Activated naive CD8-positive, alpha-beta T cell (primary cell): ENCODE measurements around the gene RNLS.

Experiments
- H3K27ac Mint-ChIP-seq: one replicate; pipeline ENCODE4 v1.8.0; 2021; ENCODE audit warnings: mixed read lengths
- H3K27me3 Mint-ChIP-seq: one replicate; pipeline ENCODE4 v1.8.0; 2021; ENCODE audit warnings: mixed read lengths
- H3K36me3 Mint-ChIP-seq: one replicate; pipeline ENCODE4 v1.8.0; 2021; ENCODE audit warnings: mixed read lengths
- H3K4me1 Mint-ChIP-seq: one replicate; pipeline ENCODE4 v1.8.0; 2021; ENCODE audit warnings: low read depth, mixed read lengths
- H3K4me3 Mint-ChIP-seq: one replicate; pipeline ENCODE4 v1.8.0; 2021; ENCODE audit warnings: mild to moderate bottlenecking, mixed read lengths
- H3K9me3 Mint-ChIP-seq: one replicate; pipeline ENCODE4 v1.8.0; 2021; ENCODE audit warnings: low read depth, mixed read lengths

The RNLS gene

DNA sequence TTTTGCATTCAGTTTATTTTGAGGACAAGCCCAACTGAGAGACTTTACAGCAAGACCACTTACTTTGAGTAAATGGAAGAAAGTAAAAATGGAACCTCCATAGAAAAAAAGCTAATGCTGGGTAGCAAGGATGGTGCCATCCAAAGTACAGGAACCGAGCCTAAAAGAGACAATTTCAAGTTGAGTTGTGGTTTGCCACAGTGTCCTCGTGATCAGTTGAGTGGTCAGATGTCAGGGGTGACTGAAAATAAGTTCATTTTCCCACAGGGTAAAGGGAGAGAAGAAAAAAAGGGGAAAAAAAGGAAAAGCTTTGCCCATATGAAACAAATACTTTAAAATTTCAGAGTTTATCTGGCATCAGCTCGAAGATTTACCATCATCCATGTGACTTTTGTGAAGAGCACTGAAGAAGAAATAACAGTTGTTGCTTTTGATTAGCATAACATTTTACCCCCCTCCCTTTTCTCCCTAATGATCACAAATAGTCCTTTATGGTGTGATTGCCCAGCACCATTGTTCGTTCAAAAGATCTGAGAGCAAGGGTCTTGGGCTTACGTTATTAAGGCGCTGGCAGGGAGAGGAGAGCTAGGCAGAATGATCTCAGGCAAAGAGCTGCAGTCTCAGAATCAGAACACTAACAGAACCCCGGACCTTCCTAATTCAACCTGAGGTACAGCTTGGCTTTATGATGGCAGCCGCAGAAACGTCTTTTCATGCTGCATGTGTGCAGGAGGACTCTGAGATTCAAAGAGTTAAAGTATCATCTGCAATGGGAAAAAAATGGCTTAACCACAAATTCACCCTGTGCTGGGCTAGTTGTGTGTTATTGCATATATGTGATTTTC lies 338.1 kb downstream of the RNLS start:
- Mint-ChIP-seq H3K9me3 (no peaks in the 10 kb centered on the region), H3K27me3 (no peaks in the 10 kb centered on the region), H3K36me3 (no peaks in the 10 kb centered on the region), H3K27ac (no peak overlapping the region), H3K4me1 (peaks cover 11% of the 10 kb centered on the region), H3K4me3 (no peak overlapping the region)

DNA sequence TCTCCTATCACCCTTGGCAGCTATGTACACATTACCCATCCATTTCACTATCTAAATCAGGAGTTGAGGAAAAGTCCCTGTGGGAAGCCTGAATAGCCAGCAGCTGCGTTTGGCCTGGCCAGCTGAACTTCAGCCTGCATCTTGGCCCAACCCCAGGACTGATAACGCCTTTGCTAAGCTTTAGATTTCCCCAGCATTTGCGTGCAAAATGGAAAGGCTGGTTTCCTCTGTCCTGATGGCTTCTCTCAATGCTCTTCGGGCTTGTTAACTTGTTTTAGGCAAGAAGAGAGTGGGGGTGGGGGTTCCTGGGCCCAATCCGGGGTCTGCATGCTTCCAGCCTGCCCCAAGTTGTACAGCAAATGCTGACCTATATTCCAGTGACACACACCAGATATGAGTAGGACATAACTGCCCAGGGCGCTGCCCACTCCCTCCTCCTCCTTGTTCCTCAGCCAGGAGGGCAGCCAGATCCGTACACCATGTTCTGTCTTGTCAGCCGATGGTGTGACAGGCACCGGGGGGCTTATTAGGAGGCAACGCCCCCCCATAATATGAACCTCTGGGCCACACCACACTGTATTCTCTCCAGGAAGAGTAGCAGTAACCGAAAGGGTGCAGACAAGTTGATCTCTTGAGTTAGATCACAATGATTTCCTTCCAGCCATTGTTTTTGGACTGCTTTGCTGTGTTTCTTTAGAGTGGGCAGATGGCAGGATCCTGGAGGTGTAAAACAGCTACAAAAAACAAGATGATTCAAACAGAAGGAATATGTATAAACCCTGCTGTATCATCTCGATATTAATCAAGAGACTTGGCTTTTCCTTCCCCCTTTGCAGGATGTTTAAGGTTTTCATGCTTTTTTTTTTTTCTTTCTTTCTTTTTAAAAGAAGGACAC lies 339.0 kb downstream of the RNLS start:
- H3K36me3 Mint-ChIP-seq: no peaks in the 10 kb centered on the region
- H3K9me3 Mint-ChIP-seq: no peaks in the 10 kb centered on the region
- no peak overlapping the region for H3K4me3 Mint-ChIP-seq
- H3K4me1 Mint-ChIP-seq: peaks cover 11% of the 10 kb centered on the region
- H3K27me3 Mint-ChIP-seq: no peaks in the 10 kb centered on the region
- H3K27ac Mint-ChIP-seq: no peak overlapping the region

DNA sequence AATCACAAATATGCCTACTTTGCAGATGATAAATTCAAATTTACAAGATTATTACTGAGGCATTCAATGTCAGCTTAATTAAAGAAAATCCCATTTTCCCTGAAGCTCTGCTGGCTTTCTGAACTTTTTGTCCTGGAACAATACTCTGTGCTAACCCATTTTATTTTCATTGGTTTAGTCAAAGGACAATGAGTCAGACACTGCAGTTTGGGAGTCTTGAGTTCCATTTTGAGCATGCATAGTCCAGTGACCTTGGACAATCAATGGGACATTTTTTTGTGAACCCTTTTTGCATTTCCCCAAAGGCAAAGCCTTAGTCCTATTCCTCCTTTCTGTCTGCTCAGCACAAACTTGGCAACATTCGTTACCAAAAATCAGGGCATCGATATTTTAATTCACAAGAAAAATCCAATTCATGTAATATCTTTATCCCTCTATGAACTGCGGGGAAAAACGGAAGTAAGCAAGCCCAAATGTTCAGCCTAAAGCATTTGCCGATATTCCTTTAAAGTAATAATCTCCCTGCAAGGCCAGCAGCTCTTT lies 339.8 kb downstream of the RNLS start:
- Mint-ChIP-seq H3K27ac (no peak overlapping the region), H3K9me3 (no peaks in the 10 kb centered on the region)

DNA sequence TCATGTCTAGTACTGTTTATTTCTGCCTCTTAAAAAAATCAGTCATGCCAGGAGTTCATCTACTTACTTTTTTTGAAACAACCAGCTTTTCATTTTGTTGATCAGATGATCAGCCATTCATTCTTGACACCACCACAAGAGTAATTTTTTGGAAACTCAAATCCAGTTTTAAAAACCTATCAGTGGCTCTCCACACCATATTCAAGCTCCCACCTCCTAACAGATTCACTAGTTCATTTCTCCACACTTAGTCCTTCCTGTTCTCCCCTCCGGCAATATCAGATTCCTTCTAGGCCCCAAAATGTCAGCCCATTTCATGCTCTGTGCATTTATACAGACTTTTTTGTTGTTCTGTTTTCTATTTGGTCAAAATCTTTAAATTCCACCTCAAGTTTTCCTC lies 341.6 kb downstream of the RNLS start:
- no peaks in the 10 kb centered on the region for H3K27me3 Mint-ChIP-seq
- H3K27ac Mint-ChIP-seq: no peak overlapping the region
- no peaks in the 10 kb centered on the region for H3K9me3 Mint-ChIP-seq
- H3K36me3 Mint-ChIP-seq: no peaks in the 10 kb centered on the region
- H3K4me1 Mint-ChIP-seq: peaks cover 12% of the 10 kb centered on the region
- no peak overlapping the region for H3K4me3 Mint-ChIP-seq

More for the DNA sequence above, 339.8 kb downstream of the RNLS start:
- Mint-ChIP-seq H3K4me3 (no peak overlapping the region), H3K36me3 (no peaks in the 10 kb centered on the region), H3K4me1 (peaks cover 11% of the 10 kb centered on the region), H3K27me3 (no peaks in the 10 kb centered on the region)

DNA sequence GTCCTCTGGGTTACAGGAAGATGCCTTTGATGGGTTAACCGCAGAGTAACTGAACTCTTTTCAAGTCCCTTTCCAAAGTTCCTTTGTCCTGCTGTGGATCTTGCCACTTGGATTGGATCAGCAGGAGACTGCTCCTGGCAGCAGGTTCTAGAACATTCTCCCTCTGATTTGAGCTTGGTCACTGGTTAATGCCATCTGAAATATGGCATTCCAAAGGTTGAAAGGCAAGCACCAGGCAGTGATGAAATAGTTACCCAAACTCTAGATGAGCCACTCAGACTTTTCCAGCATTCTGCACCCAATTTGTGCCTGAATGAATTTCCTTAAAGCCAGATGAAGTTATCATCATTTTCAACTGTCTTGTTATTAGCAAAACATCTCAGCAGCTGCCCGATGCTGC lies 343.9 kb downstream of the RNLS start:
- Mint-ChIP-seq H3K36me3 (no peaks in the 10 kb centered on the region), H3K27ac (no peak overlapping the region), H3K9me3 (no peaks in the 10 kb centered on the region), H3K27me3 (no peaks in the 10 kb centered on the region), H3K4me3 (no peak overlapping the region), H3K4me1 (peaks cover 8% of the 10 kb centered on the region)

DNA sequence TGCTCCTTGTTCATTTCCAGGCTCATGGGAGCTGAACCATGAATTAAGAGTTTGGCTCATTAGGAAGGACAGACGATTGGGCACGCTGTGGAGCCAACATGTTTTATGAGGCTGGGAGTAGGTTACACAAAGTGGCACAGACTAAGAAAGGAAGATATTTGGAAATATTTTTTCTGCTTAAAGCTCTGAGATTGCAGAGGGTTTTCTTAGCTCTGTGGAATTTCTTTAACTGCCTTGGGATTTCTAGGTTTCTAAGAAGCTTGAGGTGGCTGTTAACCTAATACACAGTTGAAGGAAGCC lies 344.6 kb downstream of the RNLS start:
- Mint-ChIP-seq H3K27me3 (no peaks in the 10 kb centered on the region), H3K9me3 (no peaks in the 10 kb centered on the region), H3K36me3 (no peaks in the 10 kb centered on the region), H3K4me3 (no peak overlapping the region), H3K27ac (no peak overlapping the region), H3K4me1 (peaks cover 8% of the 10 kb centered on the region)

DNA sequence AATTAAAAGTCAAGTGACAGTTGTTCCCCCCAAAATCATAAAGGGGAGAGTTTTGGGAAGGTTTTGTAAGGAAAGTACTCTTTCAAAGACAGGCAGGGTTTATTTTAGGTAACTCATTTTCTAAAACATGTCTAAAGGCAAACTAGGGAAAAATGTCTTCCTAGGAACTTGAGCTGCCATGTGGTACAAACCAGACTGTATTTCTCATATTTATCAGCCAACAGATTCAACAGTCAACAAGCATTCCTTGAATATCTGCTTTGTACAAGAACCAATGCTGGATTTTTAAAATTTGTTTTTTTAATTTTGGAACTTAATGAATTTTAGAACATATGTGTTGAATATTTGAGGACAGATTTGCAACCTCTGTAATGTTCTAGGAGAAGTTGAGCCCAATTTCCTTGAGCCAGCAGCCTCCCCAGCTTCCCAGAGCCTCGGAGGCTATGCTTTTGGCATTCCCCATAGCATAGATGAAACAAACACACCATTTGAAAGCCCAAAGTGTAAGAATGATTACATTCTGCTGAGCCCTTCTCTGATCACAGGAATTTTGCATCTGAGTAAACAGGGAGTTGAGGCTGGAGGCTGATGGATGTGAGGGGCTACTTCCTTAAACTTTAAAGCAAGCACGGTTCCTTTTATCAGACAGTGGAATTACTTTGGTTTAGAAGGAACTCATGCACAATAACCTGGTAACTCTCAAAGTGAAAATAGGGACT lies 345.1 kb downstream of the RNLS start:
- Mint-ChIP-seq H3K36me3 (no peaks in the 10 kb centered on the region), H3K27me3 (no peaks in the 10 kb centered on the region), H3K4me1 (peaks cover 8% of the 10 kb centered on the region), H3K9me3 (no peaks in the 10 kb centered on the region), H3K4me3 (no peak overlapping the region), H3K27ac (no peak overlapping the region)

DNA sequence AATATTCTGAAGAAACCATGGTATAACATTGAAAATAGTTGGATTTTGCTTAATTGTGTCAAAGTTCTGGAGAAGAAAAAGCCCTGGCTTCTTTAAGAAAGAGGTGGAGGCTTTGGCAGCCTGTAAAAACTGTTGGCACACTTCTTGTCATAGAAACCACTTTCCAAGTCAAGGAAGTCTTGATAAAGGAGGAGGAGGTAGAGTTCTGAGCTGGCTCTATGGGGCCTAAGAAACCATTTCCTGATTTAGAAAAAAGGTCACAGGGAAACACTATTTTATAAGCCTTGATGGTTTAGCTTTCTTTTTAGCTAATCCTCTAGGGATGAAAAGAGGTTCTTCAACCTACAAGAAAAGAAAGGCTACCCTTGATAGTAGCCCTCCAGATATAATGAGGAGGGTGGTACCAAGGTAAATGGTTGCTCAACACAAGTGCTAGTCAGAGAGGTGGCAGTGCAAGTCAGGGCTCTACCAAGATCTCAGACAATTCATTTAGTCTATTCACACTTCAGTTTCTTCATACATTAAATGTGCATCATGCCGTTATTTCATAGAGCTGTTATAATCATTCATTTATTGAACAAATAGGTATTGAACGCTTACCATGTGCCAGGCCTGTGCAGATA lies 346.9 kb downstream of the RNLS start:
- Mint-ChIP-seq H3K27me3 (no peaks in the 10 kb centered on the region), H3K27ac (no peak overlapping the region)

DNA sequence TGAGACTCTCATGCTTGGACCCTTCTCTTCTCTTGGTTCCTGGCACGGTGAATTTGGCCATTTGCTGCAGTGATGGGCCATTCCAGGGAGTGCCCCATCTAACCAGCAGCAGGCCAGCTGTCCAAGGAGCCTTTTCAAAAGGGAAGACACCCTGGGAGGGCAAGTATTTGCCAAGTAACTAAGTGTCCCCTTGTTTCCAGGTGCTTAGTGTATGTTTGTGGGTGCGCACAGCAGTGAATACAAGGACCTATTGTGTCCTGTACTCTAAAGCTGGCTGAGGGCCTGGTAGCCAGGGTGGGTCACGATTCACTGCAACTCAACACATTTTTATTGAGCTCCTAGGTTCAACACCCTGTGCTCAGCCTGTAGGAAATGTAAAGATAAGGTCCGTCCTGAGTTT lies 348.8 kb downstream of the RNLS start:
- no peak overlapping the region for H3K27ac Mint-ChIP-seq
- no peak overlapping the region for H3K4me3 Mint-ChIP-seq
- H3K9me3 Mint-ChIP-seq: peaks cover 4% of the 10 kb centered on the region
- H3K36me3 Mint-ChIP-seq: peaks cover 4% of the 10 kb centered on the region
- peaks cover 8% of the 10 kb centered on the region for H3K4me1 Mint-ChIP-seq
- H3K27me3 Mint-ChIP-seq: no peaks in the 10 kb centered on the region

More for the DNA sequence above, 346.9 kb downstream of the RNLS start:
- H3K4me3 Mint-ChIP-seq: no peak overlapping the region
- no peaks in the 10 kb centered on the region for H3K36me3 Mint-ChIP-seq
- H3K9me3 Mint-ChIP-seq: no peaks in the 10 kb centered on the region
- peaks cover 8% of the 10 kb centered on the region for H3K4me1 Mint-ChIP-seq

DNA sequence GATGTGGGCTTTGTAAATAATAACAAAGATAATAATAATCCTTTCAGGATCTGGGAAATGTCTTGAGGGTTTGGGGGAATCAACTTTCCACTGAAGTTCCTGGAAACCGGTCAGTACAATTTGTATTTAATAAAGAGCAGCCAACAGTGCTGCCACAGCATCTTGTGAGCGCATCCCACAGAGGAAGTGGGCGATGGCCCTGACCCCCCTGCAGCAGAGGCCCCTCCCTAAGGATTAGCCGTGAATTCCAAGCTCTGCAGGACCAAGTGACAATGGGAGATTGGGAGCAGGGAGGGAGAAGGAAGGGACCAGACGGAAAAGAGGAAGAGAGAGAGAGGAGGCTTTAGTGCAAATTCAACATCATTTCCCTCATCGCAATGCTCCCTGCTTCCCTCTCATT lies 349.2 kb downstream of the RNLS start:
- H3K4me3 Mint-ChIP-seq: no peak overlapping the region
- no peak overlapping the region for H3K27ac Mint-ChIP-seq
- H3K36me3 Mint-ChIP-seq: peaks cover 4% of the 10 kb centered on the region
- peaks cover 8% of the 10 kb centered on the region for H3K4me1 Mint-ChIP-seq
- peaks cover 4% of the 10 kb centered on the region for H3K9me3 Mint-ChIP-seq
- no peaks in the 10 kb centered on the region for H3K27me3 Mint-ChIP-seq

DNA sequence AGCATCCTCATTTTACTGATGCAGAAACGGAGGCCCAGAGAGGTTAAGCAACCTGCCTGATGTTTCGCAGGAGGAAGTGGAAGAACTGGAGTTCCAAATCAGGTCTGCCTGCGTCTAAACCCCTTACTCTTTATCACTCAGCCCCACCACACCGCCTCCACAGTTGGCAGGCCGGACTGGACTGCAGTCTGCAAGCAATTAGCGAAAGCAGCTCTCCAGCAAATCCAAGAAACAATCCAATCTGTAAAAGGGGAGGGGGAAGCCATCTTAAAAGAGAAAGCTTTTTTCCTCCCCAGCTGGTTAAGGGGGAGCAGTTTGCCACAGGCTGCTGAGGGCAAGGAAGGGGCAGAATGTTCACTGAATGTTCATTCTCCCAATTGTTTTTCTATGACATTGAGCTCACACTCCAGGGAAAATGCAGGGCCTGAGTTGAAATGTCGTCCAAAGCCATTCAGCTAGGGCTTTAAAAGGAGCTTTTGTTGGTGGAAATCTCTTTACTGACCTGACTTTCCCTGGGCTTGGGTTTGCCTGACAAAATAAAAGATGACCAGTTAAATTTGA lies 350.1 kb downstream of the RNLS start:
- no peak overlapping the region for H3K4me3 Mint-ChIP-seq
- H3K4me1 Mint-ChIP-seq: peaks cover 8% of the 10 kb centered on the region
- no peak overlapping the region for H3K27ac Mint-ChIP-seq
- H3K36me3 Mint-ChIP-seq: peaks cover 4% of the 10 kb centered on the region
- H3K9me3 Mint-ChIP-seq: peaks cover 4% of the 10 kb centered on the region
- no peaks in the 10 kb centered on the region for H3K27me3 Mint-ChIP-seq

DNA sequence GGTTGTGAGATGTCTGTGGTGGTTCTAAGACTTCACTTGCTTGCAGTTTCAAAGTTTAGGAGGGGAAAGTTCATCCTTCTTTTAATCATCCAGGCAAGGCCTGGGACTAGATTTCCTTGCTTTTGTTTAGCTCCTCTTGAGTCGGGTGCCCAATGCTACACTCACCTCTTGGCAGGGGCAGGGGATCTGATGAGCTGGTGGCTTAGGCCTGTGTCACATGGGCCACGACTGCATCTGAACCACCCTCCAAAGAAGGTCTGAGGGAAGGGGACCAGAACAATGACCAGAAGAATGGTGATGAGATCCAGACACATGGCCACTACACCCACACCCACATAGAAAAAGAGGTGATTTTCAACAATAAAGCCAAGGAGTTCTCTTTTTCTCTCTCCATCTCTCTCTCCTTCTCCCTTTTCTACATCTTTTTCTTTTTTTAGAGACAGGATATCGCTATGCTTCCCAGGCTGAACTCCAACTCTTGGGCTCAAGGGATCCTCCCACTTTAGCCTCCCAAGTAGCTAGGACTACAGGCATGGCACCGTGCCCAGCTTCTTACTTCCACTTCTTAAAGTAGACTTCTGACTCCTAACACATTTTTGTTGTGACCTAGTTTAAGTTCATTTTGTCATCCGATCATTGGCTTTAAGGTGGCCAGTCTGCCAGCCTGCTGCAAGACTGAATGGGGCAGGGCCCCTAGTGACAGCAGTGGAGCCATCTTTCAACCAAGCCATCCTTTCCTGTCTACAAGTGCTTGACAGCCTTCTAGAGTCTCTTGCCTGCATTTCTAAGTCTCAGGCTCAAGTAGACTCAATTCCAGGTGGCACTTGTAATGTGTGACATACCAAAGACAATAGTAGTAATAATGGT lies 350.9 kb downstream of the RNLS start:
- Mint-ChIP-seq H3K9me3 (peaks cover 4% of the 10 kb centered on the region), H3K27ac (no peak overlapping the region), H3K27me3 (no peaks in the 10 kb centered on the region)

DNA sequence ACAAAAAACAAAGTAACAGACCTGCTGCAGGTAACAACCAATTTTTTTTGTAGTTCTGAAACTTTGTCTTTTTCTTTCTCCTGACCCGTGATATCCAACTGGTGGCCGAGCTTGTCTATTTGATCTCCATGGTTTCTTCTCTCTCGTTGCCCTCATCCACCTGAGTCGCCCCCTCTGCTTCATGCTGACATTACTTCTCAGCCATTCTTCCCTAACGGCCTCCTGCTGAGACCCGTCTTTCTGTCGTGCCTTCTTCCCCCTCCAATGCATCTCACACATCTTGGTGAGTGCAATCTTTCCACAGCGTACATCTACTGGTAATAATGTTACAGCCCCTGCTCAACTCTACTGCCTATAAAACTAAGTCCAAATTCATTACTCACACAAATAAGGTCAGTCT lies 352.9 kb downstream of the RNLS start:
- H3K27ac Mint-ChIP-seq: no peak overlapping the region
- peaks cover 6% of the 10 kb centered on the region for H3K36me3 Mint-ChIP-seq
- H3K4me1 Mint-ChIP-seq: no peaks in the 10 kb centered on the region

More for the DNA sequence above, 350.9 kb downstream of the RNLS start:
- no peak overlapping the region for H3K4me3 Mint-ChIP-seq
- H3K4me1 Mint-ChIP-seq: peaks cover 8% of the 10 kb centered on the region
- H3K36me3 Mint-ChIP-seq: peaks cover 4% of the 10 kb centered on the region

More for the DNA sequence above, 352.9 kb downstream of the RNLS start:
- no peaks in the 10 kb centered on the region for H3K27me3 Mint-ChIP-seq
- peaks cover 4% of the 10 kb centered on the region for H3K9me3 Mint-ChIP-seq
- no peak overlapping the region for H3K4me3 Mint-ChIP-seq
